VCaP (cell line): ENCODE data around the gene CASQ1.

ENCODE experiments used
- H3K27ac ChIP-seq: fragments of 450-650 bp; 2 replicates; pipeline ENCODE4 v1.5.1; 2017
- CTCF ChIP-seq: fragments of 450-650 bp; conservative IDR thresholded peaks from 2 replicates; pipeline ENCODE4 v1.5.1; 2017; ENCODE audit warnings: mild to moderate bottlenecking, moderate library complexity

Gene CASQ1

DNA sequence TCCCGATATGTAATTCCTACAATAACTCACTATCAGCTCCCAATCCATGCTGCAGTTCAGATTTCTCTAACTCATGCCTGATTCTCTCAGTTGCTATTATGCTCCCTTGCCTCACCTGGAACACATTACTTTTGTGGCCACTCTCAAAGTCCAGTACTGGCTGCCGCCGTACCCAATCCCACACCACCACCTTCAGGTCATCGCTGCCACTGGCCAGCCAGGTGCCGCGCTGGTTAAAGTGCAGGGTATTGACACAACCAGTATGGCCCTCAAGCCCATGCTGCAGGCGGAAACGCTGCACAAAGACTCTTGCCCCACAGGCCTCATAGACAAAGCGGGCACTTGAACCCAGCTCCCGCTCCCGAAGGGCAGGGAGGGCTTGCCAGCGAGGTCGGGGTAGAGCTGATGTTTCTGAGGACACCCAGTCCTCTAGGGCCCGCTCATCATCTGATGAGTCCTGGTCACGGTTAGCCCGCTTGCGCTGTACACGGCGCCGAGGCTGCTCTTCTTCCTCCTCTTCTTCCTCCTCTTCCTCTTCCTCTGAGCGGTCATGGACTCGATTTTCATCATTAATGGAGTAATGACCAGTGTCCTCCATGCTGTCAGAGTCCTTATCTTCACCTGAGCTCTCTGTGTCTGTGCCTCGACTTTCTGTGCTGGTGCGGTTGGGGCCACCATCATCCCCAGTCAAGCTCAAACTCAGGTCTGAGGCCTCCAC, 49.4 kb downstream of the CASQ1 start:
- H3K27ac ChIP-seq, result no peak overlapping the region
- TF ChIP-seq CTCF, result no peak

DNA sequence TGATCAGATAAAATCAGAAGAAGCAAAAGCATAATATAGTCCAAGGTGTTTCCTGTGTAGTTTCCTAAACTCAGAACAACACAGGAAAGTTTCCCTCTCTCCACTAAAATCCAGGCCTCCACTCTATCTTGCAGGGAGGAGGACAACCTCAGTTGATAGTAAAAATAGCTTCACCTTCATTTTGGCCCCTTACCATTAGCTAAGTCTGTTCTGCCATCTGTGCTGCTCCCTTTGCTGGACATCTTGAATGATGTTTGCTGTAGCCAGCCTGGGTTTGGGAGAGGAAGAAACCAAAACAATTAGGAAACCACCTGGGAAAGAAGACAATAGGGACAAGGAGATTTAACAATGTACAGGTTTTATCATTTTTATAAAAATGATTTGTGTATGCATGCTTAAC, 53.4 kb downstream of the CASQ1 start:
- no peak for TF ChIP-seq CTCF
- H3K27ac ChIP-seq, result no peak overlapping the region

- H3K27ac ChIP-seq, result no peak overlapping the region
- no peak for TF ChIP-seq CTCF
Measured at GRCh38 chr1:160244209-160244608, 53.8 kb downstream of the CASQ1 start.

DNA sequence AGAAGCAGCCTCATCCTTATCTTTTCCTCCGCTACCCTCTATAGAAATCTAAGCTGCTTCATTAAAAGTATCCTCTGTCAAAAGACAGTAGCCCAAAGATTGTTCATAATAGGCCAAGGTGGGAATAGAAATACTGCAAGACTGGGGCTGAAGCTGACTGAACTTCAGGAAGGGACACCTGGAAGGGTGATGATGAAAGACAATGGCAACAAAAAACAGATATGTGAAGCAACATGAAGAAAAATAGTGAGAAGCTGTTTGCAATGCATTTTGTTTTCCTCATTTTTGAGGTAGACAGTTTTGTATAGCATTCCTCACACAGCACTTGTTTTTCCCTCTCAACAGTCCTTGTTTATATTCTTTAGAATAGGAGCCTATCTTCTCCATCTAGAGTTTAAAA, 55.1 kb downstream of the CASQ1 start:
- TF ChIP-seq CTCF, result no peak
- no peak overlapping the region for H3K27ac ChIP-seq

DNA sequence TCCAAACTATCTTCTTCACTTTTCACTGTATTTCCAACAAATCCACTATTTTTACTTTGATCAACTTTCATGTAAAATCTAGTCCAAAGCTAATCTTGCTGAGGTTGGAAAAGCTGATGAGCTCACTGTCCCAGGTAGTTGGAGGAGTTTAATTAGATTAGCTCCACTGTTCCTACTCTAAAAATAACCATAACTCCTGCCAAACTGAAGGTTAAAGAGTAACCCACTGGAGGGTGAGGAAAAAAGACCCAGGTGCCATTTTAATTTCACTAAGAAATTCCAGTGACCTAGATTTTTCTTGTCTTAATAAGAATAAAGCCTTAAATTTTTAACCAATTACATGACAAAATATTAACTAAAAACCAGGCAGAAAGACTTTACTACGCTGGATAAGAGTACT, 56.7 kb downstream of the CASQ1 start:
- no peak overlapping the region for H3K27ac ChIP-seq
- no peak for TF ChIP-seq CTCF

DNA sequence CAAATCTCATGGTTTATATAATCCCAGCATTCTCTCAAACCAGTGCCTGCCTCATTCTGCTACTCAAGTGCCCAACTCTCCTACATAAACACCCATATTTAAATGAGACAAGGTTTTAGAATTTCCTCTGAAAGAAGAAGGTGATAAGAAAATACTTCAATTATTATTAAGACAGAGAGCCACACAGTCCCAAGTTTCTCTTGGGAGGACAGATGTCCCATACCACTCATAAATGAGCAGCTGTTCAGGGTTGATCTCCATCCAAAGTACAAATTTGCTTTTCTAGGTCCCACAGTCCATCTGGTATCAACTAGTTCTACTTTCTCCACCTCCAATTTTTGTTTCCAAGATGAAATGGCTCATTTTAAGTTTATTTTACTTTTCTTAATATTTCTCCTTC, 60.6 kb downstream of the CASQ1 start:
- no peak for TF ChIP-seq CTCF
- no peak overlapping the region for H3K27ac ChIP-seq
